Loucy (cell line): ENCODE results near the gene MOGAT3.

Source experiments
- H2AFZ ChIP-seq: fragments of 200-600 bp; sonication (generic); 2 replicates; pipeline ENCODE4 v1.6.0; 2016; ENCODE audit warnings: antibody characterized with exemption, mild to moderate bottlenecking, low read length, moderate library complexity
- H3F3A ChIP-seq: fragments of 200-600 bp; 2 replicates; pipeline ENCODE4 v1.6.0; 2016; ENCODE audit warnings: antibody characterized with exemption, low read depth, mild to moderate bottlenecking
- H3K27me3 ChIP-seq: fragments of 200-600 bp; sonication (generic); 2 replicates; pipeline ENCODE4 v1.6.1; 2014; ENCODE audit warnings: low read length, mild to moderate bottlenecking; ENCODE audit not compliant: insufficient read depth, poor library complexity, severe bottlenecking
- H3K36me3 ChIP-seq: fragments of 200-600 bp; sonication (generic); 2 replicates; pipeline ENCODE4 v1.6.1; 2016; ENCODE audit warnings: low read length; ENCODE audit not compliant: insufficient read depth
- H3K4me1 ChIP-seq: fragments of 200-600 bp; sonication (generic); 2 replicates; pipeline ENCODE4 v1.5.1; 2014; ENCODE audit warnings: low read length, mild to moderate bottlenecking; ENCODE audit not compliant: insufficient read depth, poor library complexity, severe bottlenecking
- H3K4me2 ChIP-seq: fragments of 200-600 bp; sonication (generic); 2 replicates; pipeline ENCODE4 v1.6.0; 2014; ENCODE audit warnings: antibody characterized with exemption, low read length, low read depth, mild to moderate bottlenecking; ENCODE audit not compliant: poor library complexity, severe bottlenecking
- H3K4me3 ChIP-seq: fragments of 200-600 bp; sonication (generic); 2 replicates; pipeline ENCODE4 v1.5.1; 2014; ENCODE audit warnings: low read length, mild to moderate bottlenecking, mixed read lengths; ENCODE audit not compliant: poor library complexity, severe bottlenecking
- H3K79me2 ChIP-seq: fragments of 200-600 bp; sonication (generic); 2 replicates; pipeline ENCODE4 v1.6.1; 2014; ENCODE audit warnings: low read length; ENCODE audit not compliant: insufficient read depth
- H3K9ac ChIP-seq: fragments of 200-600 bp; sonication (generic); 2 replicates; pipeline ENCODE4 v1.6.0; 2014; ENCODE audit warnings: mild to moderate bottlenecking, low read depth, low read length, moderate library complexity; ENCODE audit not compliant: poor library complexity, severe bottlenecking
- H3K9me2 ChIP-seq: fragments of 200-600 bp; sonication (generic); replicated peaks from 2 replicates; pipeline ENCODE4 v1.6.1; 2016; ENCODE audit warnings: low read depth, low read length, mixed read lengths
- H3K9me3 ChIP-seq: fragments of 200-600 bp; sonication (generic); 2 replicates; pipeline ENCODE4 v1.6.1; 2014; ENCODE audit warnings: mild to moderate bottlenecking, antibody characterized with exemption, low read length, low read depth; ENCODE audit not compliant: insufficient read depth
- H4K20me1 ChIP-seq: fragments of 200-600 bp; sonication (generic); 2 replicates; pipeline ENCODE4 v1.6.0; 2014; ENCODE audit warnings: antibody characterized with exemption, low read length, mild to moderate bottlenecking; ENCODE audit not compliant: insufficient read depth, poor library complexity, severe bottlenecking
- EZH2phosphoT487 ChIP-seq: fragments of 200-600 bp; IDR thresholded peaks from 2 replicates; pipeline ENCODE4 v1.6.1; 2018; ENCODE audit warnings: antibody characterized with exemption, mild to moderate bottlenecking, moderate library complexity, borderline replicate concordance
- TF ChIP-seq, protein P1 (sequence below): fragments of 200-600 bp; sonication (generic); conservative IDR thresholded peaks from 2 replicates; pipeline ENCODE4 v1.5.1; 2014; ENCODE audit warnings: mild to moderate bottlenecking, antibody characterized with exemption, low read length

Gene MOGAT3

DNA sequence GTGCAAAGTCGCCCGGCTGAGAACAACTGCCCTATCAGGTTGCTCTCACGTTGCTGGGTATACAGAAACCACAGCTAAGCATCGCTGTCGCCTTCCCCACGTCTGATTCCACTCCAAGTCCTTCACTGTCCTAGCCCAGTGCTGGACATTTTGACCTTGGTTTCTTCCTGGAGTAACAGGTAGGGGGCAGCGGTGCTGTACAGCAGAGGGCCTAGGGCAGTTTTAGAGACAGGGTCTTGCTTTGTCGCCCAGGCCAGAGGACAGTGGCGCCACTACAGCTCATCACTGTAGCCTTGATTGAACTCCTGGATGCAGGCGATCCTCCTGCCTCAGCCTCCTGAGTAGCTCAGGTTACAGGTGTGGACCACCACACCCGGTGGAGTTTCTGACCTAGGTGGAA lies 34.2 kb upstream of the MOGAT3 start:
- no peak overlapping the region for H2AFZ ChIP-seq
- no peaks in the 10 kb centered on the region for H4K20me1 ChIP-seq
- H3F3A ChIP-seq, result no peaks in the 10 kb centered on the region
- no peaks in the 10 kb centered on the region for H3K36me3 ChIP-seq
- H3K4me3 ChIP-seq, result no peak overlapping the region
- no peaks in the 10 kb centered on the region for H3K9me2 ChIP-seq
- TF ChIP-seq EZH2phosphoT487, result no peak
- TF ChIP-seq, protein P1, sequence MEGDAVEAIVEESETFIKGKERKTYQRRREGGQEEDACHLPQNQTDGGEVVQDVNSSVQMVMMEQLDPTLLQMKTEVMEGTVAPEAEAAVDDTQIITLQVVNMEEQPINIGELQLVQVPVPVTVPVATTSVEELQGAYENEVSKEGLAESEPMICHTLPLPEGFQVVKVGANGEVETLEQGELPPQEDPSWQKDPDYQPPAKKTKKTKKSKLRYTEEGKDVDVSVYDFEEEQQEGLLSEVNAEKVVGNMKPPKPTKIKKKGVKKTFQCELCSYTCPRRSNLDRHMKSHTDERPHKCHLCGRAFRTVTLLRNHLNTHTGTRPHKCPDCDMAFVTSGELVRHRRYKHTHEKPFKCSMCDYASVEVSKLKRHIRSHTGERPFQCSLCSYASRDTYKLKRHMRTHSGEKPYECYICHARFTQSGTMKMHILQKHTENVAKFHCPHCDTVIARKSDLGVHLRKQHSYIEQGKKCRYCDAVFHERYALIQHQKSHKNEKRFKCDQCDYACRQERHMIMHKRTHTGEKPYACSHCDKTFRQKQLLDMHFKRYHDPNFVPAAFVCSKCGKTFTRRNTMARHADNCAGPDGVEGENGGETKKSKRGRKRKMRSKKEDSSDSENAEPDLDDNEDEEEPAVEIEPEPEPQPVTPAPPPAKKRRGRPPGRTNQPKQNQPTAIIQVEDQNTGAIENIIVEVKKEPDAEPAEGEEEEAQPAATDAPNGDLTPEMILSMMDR, result peak; percentile 64
- H3K79me2 ChIP-seq, result no peaks in the 10 kb centered on the region
- no peak overlapping the region for H3K9ac ChIP-seq
- H3K4me1 ChIP-seq, result no peaks in the 10 kb centered on the region
- no peak overlapping the region for H3K4me2 ChIP-seq
- no peaks in the 10 kb centered on the region for H3K27me3 ChIP-seq
- no peaks in the 10 kb centered on the region for H3K9me3 ChIP-seq

DNA sequence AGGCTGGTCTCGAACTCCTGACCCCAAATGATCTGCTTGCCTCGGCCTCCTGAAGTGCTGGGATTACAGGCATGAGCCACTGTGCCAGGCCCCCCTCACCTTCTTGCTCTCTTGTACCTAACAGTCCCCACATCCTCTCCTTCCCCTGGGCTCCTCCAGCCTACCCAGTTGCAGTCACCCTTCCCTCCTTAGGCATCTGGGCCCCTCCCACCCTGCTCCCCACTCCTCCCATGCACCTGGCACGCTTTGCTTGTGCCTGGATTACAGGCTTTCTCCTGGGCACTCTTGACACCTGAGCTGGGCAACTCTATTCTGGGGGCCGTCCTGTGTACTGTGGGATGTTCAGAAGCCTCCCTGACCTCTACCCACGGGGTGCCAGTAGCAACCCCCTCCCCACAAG lies 33.8 kb upstream of the MOGAT3 start:
- TF ChIP-seq, protein P1, result no peak
- no peak for TF ChIP-seq EZH2phosphoT487

DNA sequence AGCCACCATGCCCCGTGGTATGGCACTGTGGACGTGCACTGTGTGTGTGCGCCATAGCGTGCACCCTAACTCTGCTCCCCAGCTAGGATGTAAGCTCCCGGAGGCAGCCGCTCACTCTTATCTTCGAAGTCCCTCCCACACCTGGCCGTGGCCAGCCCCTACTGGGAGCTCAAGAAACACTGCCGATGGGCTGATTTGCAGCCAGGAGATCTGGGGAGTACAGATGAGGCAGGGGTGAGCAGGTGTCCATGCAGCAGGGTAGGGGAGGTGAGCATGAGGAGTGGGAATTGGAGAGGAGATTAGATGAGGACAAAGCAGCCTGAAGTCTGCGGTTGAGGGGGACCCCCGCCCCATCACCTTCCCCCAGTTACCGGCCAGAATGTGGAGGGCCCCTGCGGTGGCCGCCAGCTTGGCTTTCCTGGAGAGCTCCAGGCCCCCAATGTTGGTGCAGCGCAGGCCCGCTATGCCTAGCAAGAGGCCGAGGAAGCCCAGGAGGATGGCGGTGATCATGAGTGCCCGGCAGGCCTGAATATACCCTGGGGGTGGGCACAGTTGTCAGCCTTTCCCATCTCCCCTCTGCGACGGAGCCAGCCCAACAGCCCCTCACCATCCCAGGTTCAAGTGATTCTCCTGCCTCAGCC lies 33.2 kb upstream of the MOGAT3 start:
- Histone ChIP-seq H3F3A (no peaks in the 10 kb centered on the region), H3K9ac (no peak overlapping the region), H3K4me3 (no peak overlapping the region), H3K9me3 (no peaks in the 10 kb centered on the region), H3K27me3 (no peaks in the 10 kb centered on the region), H3K36me3 (no peaks in the 10 kb centered on the region), H4K20me1 (no peaks in the 10 kb centered on the region), H3K9me2 (no peaks in the 10 kb centered on the region), H3K79me2 (no peaks in the 10 kb centered on the region), H3K4me2 (no peak overlapping the region), H2AFZ (no peak overlapping the region), H3K4me1 (no peaks in the 10 kb centered on the region)
- no peak for TF ChIP-seq EZH2phosphoT487
- TF ChIP-seq, protein P1, result no peak

More for the DNA sequence above, 33.8 kb upstream of the MOGAT3 start:
- Histone ChIP-seq H4K20me1 (no peaks in the 10 kb centered on the region), H3K4me3 (no peak overlapping the region), H3F3A (no peaks in the 10 kb centered on the region), H3K36me3 (no peaks in the 10 kb centered on the region), H3K4me2 (no peak overlapping the region), H3K79me2 (no peaks in the 10 kb centered on the region), H3K4me1 (no peaks in the 10 kb centered on the region), H2AFZ (no peak overlapping the region), H3K9ac (no peak overlapping the region), H3K9me2 (no peaks in the 10 kb centered on the region), H3K27me3 (no peaks in the 10 kb centered on the region), H3K9me3 (no peaks in the 10 kb centered on the region)
